Esophagus squamous epithelium (tissue), 5 donors: ENCODE measurements around the gene RNLS. TPM values are rescaled to one million over a fixed set of nuclear protein-coding genes. Genes with fewer than 3 reads are reported as not detected.

ENCODE experiments used
- DNase-seq: peaks from one replicate; lab custom pipeline; 2025; lab: John Stamatoyannopoulos, UW
- H3K27ac ChIP-seq, 4 donors: fragments of 200-600 bp; sonication (generic); one replicate each; pipeline ENCODE4 v1.5.1; 2016 to 2019; ENCODE audit warnings: mild to moderate bottlenecking in 1 of 4
- H3K27me3 ChIP-seq, 4 donors: fragments of 200-600 bp; sonication (generic); 1 replicate in 3 of 4; 2 replicates in 1 of 4; pipeline versions ENCODE4 v1.5.1 to v1.6.0; 2017 to 2021; ENCODE audit warnings: antibody characterized with exemption in 1 of 4
- H3K36me3 ChIP-seq, 3 donors: fragments of 200-600 bp; sonication (generic); one replicate each; pipeline ENCODE4 v1.5.1; 2016 to 2019
- H3K4me1 ChIP-seq, 3 donors: fragments of 200-600 bp; sonication (generic); one replicate each; pipeline ENCODE4 v1.5.1; 2017 to 2019
- H3K4me3 ChIP-seq, 4 donors: fragments of 200-600 bp; sonication (generic); 1 replicate in 3 of 4; 2 replicates in 1 of 4; pipeline ENCODE4 v1.5.1; 2016 to 2019; ENCODE audit warnings: mild to moderate bottlenecking in 2 of 4, moderate library complexity in 1 of 4
- H3K9me3 ChIP-seq, 3 donors: fragments of 200-600 bp; sonication (generic); one replicate each; pipeline ENCODE4 v1.5.1; 2016 to 2019
- POLR2A ChIP-seq, 4 donors: fragments of 450-650 bp; IDR thresholded peaks; one replicate each; pipeline ENCODE4 v1.6.1; 2017; ENCODE audit warnings: antibody characterized with exemption in 4 of 4, mild to moderate bottlenecking in 4 of 4, moderate library complexity in 3 of 4
- WGBS, 2 donors: methylation state at CpG; one replicate each; pipeline ENCODE4 v1.1.5; 2018; 5-methylcytosine and 5-hydroxymethylcytosine counted together
- intact Hi-C: fragments of 100-400 bp; cut with DNase I; formaldehyde crosslinking; loops from one replicate; pipeline ENCODE4 v1.15.0; 2022
- total RNA-seq, 4 donors: library from RNA; depleted of rRNA; stranded (reverse); fragments of >200 nt; gene quantifications; one replicate each; pipeline ENCODE4 v1.1.0, GENCODE V29; 2016
- TF ChIP-seq, protein P1 (sequence below), 6 experiments: fragments of 450-650 bp in 4 of 6; fragments of 200-600 bp in 2 of 6; sonication (generic) in 2 of 6; IDR thresholded peaks; one replicate each; pipeline ENCODE4 v1.5.1; 2016 to 2019; ENCODE audit warnings: antibody characterized with exemption in 6 of 6, mild to moderate bottlenecking in 4 of 6, moderate library complexity in 4 of 6
- donor health status: DM: yes; HTN: yes; CAD: no.

RNLS gene
- total RNA-seq, 4 donors from 2014 or later = 7.9 to 13.5 (median 10.5) TPM

DNA sequence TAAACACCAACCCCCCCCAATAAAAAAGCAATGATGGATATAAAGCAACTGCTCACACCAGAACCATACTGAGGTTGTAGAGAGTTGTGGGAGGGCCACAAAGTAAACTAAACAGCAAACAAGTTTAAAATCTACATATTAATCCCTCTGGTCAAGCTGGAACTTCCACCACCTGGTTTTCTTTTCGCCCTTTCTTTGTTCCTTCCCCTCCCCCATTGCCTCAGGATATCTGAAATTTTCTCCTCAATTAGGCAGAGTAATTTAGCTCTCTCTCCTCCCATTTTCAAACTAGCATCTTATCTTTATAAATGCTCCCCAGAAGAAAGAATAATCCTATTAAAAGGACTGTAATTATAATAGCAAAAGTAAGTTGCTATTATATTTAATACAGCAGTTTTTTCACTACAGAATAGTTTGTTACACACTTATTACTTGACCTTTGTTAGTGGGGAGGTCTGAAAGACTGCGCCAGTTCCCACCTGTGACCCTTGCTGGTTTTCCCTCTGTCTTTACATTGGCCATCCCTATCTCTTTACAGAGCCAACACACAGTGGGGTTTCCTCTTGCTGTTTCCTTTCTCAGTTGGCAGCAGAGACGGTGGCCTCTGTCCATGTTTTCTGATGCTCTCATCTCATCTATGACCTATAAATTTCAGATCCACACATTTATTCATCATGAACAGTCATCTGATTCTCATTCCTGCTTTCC, 235.4 kb downstream of the RNLS start:
- Histone ChIP-seq H3K9me3 (no peaks in the 10 kb centered on the region), H3K27ac (no peak overlapping the region), H3K4me1 (no peaks in the 10 kb centered on the region), H3K4me3 (no peak overlapping the region), H3K27me3 (no peaks in the 10 kb centered on the region), H3K36me3 (no peaks in the 10 kb centered on the region)
- 72 to 79% methylated on average over 3 of the region's 3 CpGs for WGBS, 2 donors
- intact Hi-C loops = no loop called here
- TF ChIP-seq, protein P1, sequence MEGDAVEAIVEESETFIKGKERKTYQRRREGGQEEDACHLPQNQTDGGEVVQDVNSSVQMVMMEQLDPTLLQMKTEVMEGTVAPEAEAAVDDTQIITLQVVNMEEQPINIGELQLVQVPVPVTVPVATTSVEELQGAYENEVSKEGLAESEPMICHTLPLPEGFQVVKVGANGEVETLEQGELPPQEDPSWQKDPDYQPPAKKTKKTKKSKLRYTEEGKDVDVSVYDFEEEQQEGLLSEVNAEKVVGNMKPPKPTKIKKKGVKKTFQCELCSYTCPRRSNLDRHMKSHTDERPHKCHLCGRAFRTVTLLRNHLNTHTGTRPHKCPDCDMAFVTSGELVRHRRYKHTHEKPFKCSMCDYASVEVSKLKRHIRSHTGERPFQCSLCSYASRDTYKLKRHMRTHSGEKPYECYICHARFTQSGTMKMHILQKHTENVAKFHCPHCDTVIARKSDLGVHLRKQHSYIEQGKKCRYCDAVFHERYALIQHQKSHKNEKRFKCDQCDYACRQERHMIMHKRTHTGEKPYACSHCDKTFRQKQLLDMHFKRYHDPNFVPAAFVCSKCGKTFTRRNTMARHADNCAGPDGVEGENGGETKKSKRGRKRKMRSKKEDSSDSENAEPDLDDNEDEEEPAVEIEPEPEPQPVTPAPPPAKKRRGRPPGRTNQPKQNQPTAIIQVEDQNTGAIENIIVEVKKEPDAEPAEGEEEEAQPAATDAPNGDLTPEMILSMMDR (IDR thresholded peaks at IDR 0.05) = no peak
- TF ChIP-seq POLR2A (IDR thresholded peaks at IDR 0.05) = no peak
- DNase-seq = no peak

DNA sequence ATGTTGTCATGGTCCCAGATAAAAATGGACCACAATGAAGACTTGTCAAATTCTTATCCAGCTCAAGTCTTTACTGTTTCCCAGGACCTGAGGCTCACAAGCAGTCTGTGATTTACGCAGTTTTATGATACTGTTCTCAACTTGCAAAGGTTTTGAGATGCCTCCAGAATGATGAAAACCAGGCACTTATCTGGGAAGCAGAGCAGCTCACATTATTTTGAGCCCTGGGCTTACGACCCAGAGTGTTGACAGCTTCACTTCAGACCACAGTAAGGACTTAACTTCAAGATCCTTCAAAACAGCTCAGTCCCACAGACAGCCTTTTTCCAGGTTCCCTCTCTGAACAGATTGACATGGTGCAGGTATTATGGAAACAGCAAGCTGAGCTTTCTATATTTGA, 236.1 kb downstream of the RNLS start:
- Histone ChIP-seq H3K4me1 (no peaks in the 10 kb centered on the region), H3K27me3 (no peaks in the 10 kb centered on the region), H3K27ac (no peak overlapping the region), H3K9me3 (no peaks in the 10 kb centered on the region), H3K4me3 (no peak overlapping the region), H3K36me3 (no peaks in the 10 kb centered on the region)
- intact Hi-C loops = no loop called here
- TF ChIP-seq, protein P1 (IDR thresholded peaks at IDR 0.05) = no peak
- no peak for TF ChIP-seq POLR2A (IDR thresholded peaks at IDR 0.05)
- DNase-seq = no peak
- WGBS, 2 donors = 83 to 93% methylated on average over 1 to 2 of the region's 2 CpGs

GRCh38 chr10:88346144-88346977, 236.8 kb downstream of the RNLS start:
- Histone ChIP-seq H3K4me1 (no peaks in the 10 kb centered on the region), H3K36me3 (no peaks in the 10 kb centered on the region), H3K9me3 (no peaks in the 10 kb centered on the region), H3K27ac (no peak overlapping the region), H3K27me3 (no peaks in the 10 kb centered on the region), H3K4me3 (no peak overlapping the region)
- no peak for DNase-seq
- no peak for TF ChIP-seq POLR2A (IDR thresholded peaks at IDR 0.05)
- TF ChIP-seq, protein P1 (IDR thresholded peaks at IDR 0.05) = no peak
- intact Hi-C loops = no loop called here
- WGBS, 2 donors = 86 to 88% methylated on average over 6 of the region's 6 CpGs

DNA sequence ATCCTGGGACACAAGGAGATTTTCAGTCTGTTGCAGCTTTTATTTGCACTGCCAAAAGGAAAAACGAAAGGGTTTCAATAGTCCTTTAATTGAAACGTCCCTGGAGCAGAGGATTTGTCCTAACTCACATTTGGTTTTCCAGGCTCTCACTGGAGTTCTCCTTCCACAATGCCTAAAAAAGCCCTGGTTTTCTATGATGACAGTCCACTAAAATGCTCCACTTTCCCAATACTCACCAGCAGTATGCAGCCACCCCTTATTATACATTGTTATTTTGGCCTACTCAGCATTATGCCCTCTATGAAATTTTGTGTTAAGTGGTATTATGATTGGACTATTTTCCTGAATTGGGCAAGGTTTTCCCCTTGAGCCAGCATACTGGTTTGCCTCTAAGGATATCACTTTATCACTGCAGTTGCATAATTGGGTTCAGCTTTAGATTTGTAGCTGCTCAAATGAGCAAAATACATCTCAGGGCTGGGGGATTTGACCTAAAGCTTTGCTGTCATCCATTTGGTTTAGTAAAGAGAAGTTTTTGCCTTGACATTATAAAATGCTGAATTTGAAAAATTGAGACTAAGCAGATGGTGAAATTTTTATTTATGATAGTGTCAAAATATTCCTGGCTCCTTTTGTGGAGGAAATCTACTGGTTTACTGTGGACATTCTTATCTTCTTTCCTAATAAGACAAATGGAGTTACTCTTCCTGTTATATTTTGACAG, 239.2 kb downstream of the RNLS start:
- DNase-seq = no peak
- Histone ChIP-seq H3K4me1 (no peaks in the 10 kb centered on the region), H3K36me3 (no peaks in the 10 kb centered on the region), H3K27ac (peak overlapping the region in 2 of 4 donors; percentile 22 to 42), H3K27me3 (no peaks in the 10 kb centered on the region), H3K4me3 (no peak overlapping the region), H3K9me3 (no peaks in the 10 kb centered on the region)
- intact Hi-C loops = no loop called here
- WGBS, 2 donors = 10 to 60% methylated on average over 2 of the region's 2 CpGs
- TF ChIP-seq, protein P1 (IDR thresholded peaks at IDR 0.05) = no peak
- no peak for TF ChIP-seq POLR2A (IDR thresholded peaks at IDR 0.05)
